ENCODE measurements around the gene ABCD4. TPM values are rescaled to one million over a fixed set of nuclear protein-coding genes. Genes with fewer than 3 reads are reported as not detected.

ABCD4 gene
- polyA plus RNA-seq, 1 donor from 2014 or later, result 106 TPM

DNA sequence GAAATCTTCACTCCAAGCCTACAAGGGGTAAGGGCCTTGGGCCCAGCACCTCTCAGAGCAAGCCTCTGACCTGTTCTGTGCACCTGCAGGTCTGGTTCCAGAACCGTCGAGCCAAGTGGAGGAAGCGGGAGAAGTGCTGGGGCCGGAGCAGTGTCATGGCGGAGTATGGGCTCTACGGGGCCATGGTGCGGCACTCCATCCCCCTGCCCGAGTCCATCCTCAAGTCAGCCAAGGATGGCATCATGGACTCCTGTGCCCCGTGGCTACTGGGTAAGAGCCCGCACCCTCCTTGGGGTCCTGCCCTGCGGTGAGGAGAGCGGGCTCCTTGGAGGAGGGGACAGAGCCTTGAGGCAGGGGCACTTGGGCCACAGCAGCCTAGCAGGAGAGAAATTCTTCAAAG is 43.2 kb downstream of the ABCD4 start:
- Histone ChIP-seq H3K9ac (ENCODE audit: low read length) (no peak overlapping the region), H3K4me2 (ENCODE audit: low read length) (no peak overlapping the region), H4K20me1 (ENCODE audit: insufficient read depth) (no peaks in the 10 kb centered on the region), H3K9me3 (ENCODE audit: low read length) (no peaks in the 10 kb centered on the region), H2AFZ (ENCODE audit: low read depth, low read length) (no peak overlapping the region), H3F3A (ENCODE audit: insufficient read depth, low read length, poor library complexity, severe bottlenecking) (no peaks in the 10 kb centered on the region), H3K79me2 (replicated peaks; ENCODE audit: insufficient read depth, low read length) (no peaks in the 10 kb centered on the region), H3K4me3 (ENCODE audit: low read length) (no peak overlapping the region), H3K36me3 (ENCODE audit: insufficient read depth, low read length) (no peaks in the 10 kb centered on the region), H3K27ac (ENCODE audit: low read length) (no peak overlapping the region), H3K27me3 (ENCODE audit: insufficient read depth, low read depth, low read length) (peaks cover 17% of the 10 kb centered on the region), H3K9me2 (ENCODE audit: insufficient read depth, low read length) (no peaks in the 10 kb centered on the region)
- TF ChIP-seq, protein P1, sequence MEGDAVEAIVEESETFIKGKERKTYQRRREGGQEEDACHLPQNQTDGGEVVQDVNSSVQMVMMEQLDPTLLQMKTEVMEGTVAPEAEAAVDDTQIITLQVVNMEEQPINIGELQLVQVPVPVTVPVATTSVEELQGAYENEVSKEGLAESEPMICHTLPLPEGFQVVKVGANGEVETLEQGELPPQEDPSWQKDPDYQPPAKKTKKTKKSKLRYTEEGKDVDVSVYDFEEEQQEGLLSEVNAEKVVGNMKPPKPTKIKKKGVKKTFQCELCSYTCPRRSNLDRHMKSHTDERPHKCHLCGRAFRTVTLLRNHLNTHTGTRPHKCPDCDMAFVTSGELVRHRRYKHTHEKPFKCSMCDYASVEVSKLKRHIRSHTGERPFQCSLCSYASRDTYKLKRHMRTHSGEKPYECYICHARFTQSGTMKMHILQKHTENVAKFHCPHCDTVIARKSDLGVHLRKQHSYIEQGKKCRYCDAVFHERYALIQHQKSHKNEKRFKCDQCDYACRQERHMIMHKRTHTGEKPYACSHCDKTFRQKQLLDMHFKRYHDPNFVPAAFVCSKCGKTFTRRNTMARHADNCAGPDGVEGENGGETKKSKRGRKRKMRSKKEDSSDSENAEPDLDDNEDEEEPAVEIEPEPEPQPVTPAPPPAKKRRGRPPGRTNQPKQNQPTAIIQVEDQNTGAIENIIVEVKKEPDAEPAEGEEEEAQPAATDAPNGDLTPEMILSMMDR (IDR thresholded peaks at IDR 0.05; ENCODE audit: poor library complexity, severe bottlenecking), result no peak
- TF ChIP-seq, protein P2, sequence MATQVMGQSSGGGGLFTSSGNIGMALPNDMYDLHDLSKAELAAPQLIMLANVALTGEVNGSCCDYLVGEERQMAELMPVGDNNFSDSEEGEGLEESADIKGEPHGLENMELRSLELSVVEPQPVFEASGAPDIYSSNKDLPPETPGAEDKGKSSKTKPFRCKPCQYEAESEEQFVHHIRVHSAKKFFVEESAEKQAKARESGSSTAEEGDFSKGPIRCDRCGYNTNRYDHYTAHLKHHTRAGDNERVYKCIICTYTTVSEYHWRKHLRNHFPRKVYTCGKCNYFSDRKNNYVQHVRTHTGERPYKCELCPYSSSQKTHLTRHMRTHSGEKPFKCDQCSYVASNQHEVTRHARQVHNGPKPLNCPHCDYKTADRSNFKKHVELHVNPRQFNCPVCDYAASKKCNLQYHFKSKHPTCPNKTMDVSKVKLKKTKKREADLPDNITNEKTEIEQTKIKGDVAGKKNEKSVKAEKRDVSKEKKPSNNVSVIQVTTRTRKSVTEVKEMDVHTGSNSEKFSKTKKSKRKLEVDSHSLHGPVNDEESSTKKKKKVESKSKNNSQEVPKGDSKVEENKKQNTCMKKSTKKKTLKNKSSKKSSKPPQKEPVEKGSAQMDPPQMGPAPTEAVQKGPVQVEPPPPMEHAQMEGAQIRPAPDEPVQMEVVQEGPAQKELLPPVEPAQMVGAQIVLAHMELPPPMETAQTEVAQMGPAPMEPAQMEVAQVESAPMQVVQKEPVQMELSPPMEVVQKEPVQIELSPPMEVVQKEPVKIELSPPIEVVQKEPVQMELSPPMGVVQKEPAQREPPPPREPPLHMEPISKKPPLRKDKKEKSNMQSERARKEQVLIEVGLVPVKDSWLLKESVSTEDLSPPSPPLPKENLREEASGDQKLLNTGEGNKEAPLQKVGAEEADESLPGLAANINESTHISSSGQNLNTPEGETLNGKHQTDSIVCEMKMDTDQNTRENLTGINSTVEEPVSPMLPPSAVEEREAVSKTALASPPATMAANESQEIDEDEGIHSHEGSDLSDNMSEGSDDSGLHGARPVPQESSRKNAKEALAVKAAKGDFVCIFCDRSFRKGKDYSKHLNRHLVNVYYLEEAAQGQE (IDR thresholded peaks at IDR 0.05; ENCODE audit: borderline replicate concordance), result no peak
- TF ChIP-seq MXI1 (conservative IDR thresholded peaks at IDR 0.05; ENCODE audit: poor library complexity, severe bottlenecking), result no peak
- TF ChIP-seq RAD21 (conservative IDR thresholded peaks at IDR 0.05), result no peak
- TF ChIP-seq POLR2AphosphoS5 (IDR thresholded peaks at IDR 0.05), result no peak
- no peak for TF ChIP-seq SMC3 (conservative IDR thresholded peaks at IDR 0.05; ENCODE audit: poor library complexity)
- no peak for TF ChIP-seq EZH2 (IDR thresholded peaks at IDR 0.05; ENCODE audit: borderline replicate concordance, insufficient read depth, low read length, poor library complexity, severe bottlenecking)
- no peak for TF ChIP-seq EP300 (conservative IDR thresholded peaks at IDR 0.05; ENCODE audit: poor library complexity, severe bottlenecking)
- TF ChIP-seq TAF1 (IDR thresholded peaks at IDR 0.05; ENCODE audit: low read depth), result no peak

DNA sequence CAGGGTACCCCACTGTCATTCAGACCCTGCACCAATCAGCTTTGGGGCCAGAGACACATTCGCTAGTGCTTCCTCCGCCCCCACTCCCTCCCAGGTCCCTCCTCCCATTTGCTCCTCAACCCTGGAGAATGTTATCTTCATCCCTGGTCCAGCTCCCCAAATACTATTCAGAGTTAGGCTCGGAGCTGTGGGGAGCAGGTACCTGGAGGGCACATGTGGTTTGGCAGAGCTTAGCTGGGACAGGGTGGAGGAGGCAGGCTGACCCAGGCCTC is 44.0 kb downstream of the ABCD4 start:
- H4K20me1 ChIP-seq (ENCODE audit: insufficient read depth), result no peaks in the 10 kb centered on the region
- no peak overlapping the region for H3K27ac ChIP-seq (ENCODE audit: low read length)
- H3F3A ChIP-seq (ENCODE audit: insufficient read depth, low read length, poor library complexity, severe bottlenecking), result no peaks in the 10 kb centered on the region
- peaks cover 17% of the 10 kb centered on the region for H3K27me3 ChIP-seq (ENCODE audit: insufficient read depth, low read depth, low read length)
- H3K79me2 ChIP-seq (replicated peaks; ENCODE audit: insufficient read depth, low read length), result no peaks in the 10 kb centered on the region
- H3K9ac ChIP-seq (ENCODE audit: low read length), result no peak overlapping the region
- no peaks in the 10 kb centered on the region for H3K9me2 ChIP-seq (ENCODE audit: insufficient read depth, low read length)
- no peak overlapping the region for H3K4me2 ChIP-seq (ENCODE audit: low read length)
- no peak for TF ChIP-seq MXI1 (conservative IDR thresholded peaks at IDR 0.05; ENCODE audit: poor library complexity, severe bottlenecking)
- no peak for TF ChIP-seq SMC3 (conservative IDR thresholded peaks at IDR 0.05; ENCODE audit: poor library complexity)
- TF ChIP-seq TAF1 (IDR thresholded peaks at IDR 0.05; ENCODE audit: low read depth), result no peak
- no peak for TF ChIP-seq EZH2 (IDR thresholded peaks at IDR 0.05; ENCODE audit: borderline replicate concordance, insufficient read depth, low read length, poor library complexity, severe bottlenecking)
- TF ChIP-seq, protein P2 (IDR thresholded peaks at IDR 0.05; ENCODE audit: borderline replicate concordance), result no peak
- no peak for TF ChIP-seq RAD21 (conservative IDR thresholded peaks at IDR 0.05)
- TF ChIP-seq POLR2AphosphoS5 (IDR thresholded peaks at IDR 0.05), result no peak
- TF ChIP-seq, protein P1 (IDR thresholded peaks at IDR 0.05; ENCODE audit: poor library complexity, severe bottlenecking), result no peak
- no peak for TF ChIP-seq EP300 (conservative IDR thresholded peaks at IDR 0.05; ENCODE audit: poor library complexity, severe bottlenecking)
- H2AFZ ChIP-seq (ENCODE audit: low read depth, low read length), result no peak overlapping the region
- H3K4me3 ChIP-seq (ENCODE audit: low read length), result no peak overlapping the region
- no peaks in the 10 kb centered on the region for H3K9me3 ChIP-seq (ENCODE audit: low read length)
- no peaks in the 10 kb centered on the region for H3K36me3 ChIP-seq (ENCODE audit: insufficient read depth, low read length)

All from neural cell (in vitro differentiated cells).